8988T (cell line): ENCODE results near the gene TBC1D16.

Experiments
- DNase-seq: peaks from one replicate; pipeline ENCODE4 v3.0.0; 2011

Gene TBC1D16

GRCh38 chr17:80024206-80024972 lies 11.3 kb downstream of the TBC1D16 start:
- no peak for DNase-seq

- no peak for DNase-seq
Observed at GRCh38 chr17:80023481-80024205, 12.0 kb downstream of the TBC1D16 start.

GRCh38 chr17:80021600-80021999 lies 14.1 kb downstream of the TBC1D16 start:
- DNase-seq = no peak

GRCh38 chr17:80018917-80019651 lies 16.6 kb downstream of the TBC1D16 start:
- DNase-seq = no peak

GRCh38 chr17:80017226-80018010 lies 18.3 kb downstream of the TBC1D16 start:
- no peak for DNase-seq

GRCh38 chr17:80012765-80013741 lies 22.6 kb downstream of the TBC1D16 start:
- DNase-seq = no peak

- no peak for DNase-seq
Observed at GRCh38 chr17:80011989-80012555, 23.6 kb downstream of the TBC1D16 start.

GRCh38 chr17:80010283-80010858 lies 25.3 kb downstream of the TBC1D16 start:
- DNase-seq = no peak

- no peak for DNase-seq
Observed at GRCh38 chr17:80009391-80010282, 26.0 kb downstream of the TBC1D16 start.

GRCh38 chr17:80008848-80009247 lies 26.8 kb downstream of the TBC1D16 start:
- no peak for DNase-seq

GRCh38 chr17:80008383-80008840 lies 27.3 kb downstream of the TBC1D16 start:
- peak; percentile 80 for DNase-seq

GRCh38 chr17:80007939-80008338 lies 27.7 kb downstream of the TBC1D16 start:
- no peak for DNase-seq

- DNase-seq = no peak
Observed at GRCh38 chr17:80006811-80007752, 28.6 kb downstream of the TBC1D16 start.

- no peak for DNase-seq
Observed at GRCh38 chr17:80006339-80006720, 29.3 kb downstream of the TBC1D16 start.

GRCh38 chr17:80005360-80006338 lies 30.0 kb downstream of the TBC1D16 start:
- peak; percentile 89 for DNase-seq

GRCh38 chr17:80003969-80004368 lies 31.7 kb downstream of the TBC1D16 start:
- DNase-seq = no peak
